Osteoblast (primary cell): Measurements from ENCODE around the gene MRPS22. TPM values are rescaled to one million over a fixed set of nuclear protein-coding genes. Genes with fewer than 3 reads are reported as not detected.

Experiments used
- DNase-seq: peaks from one replicate; pipeline ENCODE4 v3.0.0; 2011; ENCODE audit warnings: low spot score, mixed read lengths; ENCODE audit not compliant: insufficient read length; ENCODE audit errors: missing footprints
- H2AFZ ChIP-seq: 2 replicates; pipeline ENCODE4 v1.6.0; 2011; ENCODE audit warnings: mild to moderate bottlenecking, low read length
- H3K27ac ChIP-seq: 2 replicates; pipeline ENCODE4 v1.5.1; 2011; ENCODE audit warnings: mild to moderate bottlenecking, low read depth, low read length, moderate library complexity
- H3K27me3 ChIP-seq: 2 replicates; pipeline ENCODE4 v1.6.0; 2012; ENCODE audit warnings: mild to moderate bottlenecking, control low read depth, inconsistent platforms, low read length, moderate library complexity; ENCODE audit not compliant: insufficient read depth
- H3K36me3 ChIP-seq: 2 replicates; pipeline ENCODE4 v1.5.1; 2011; ENCODE audit warnings: mild to moderate bottlenecking, low read length, control low read depth, moderate library complexity; ENCODE audit not compliant: insufficient read depth
- H3K4me1 ChIP-seq: 2 replicates; pipeline ENCODE4 v1.5.1; 2011; ENCODE audit warnings: mild to moderate bottlenecking, low read length, control low read depth, moderate library complexity; ENCODE audit not compliant: insufficient read depth
- H3K4me2 ChIP-seq: 2 replicates; pipeline ENCODE4 v1.6.0; 2011; ENCODE audit warnings: mild to moderate bottlenecking, low read length; ENCODE audit not compliant: insufficient read depth
- H3K4me3 ChIP-seq: fragments of 200-600 bp; sonication (generic); 3 replicates; pipeline ENCODE4 v1.5.1; 2012; ENCODE audit warnings: mild to moderate bottlenecking, low read length, inconsistent platforms; ENCODE audit not compliant: insufficient read depth
- H3K79me2 ChIP-seq: 2 replicates; pipeline ENCODE4 v1.6.0; 2012; ENCODE audit warnings: mild to moderate bottlenecking, low read length, control low read depth, inconsistent platforms; ENCODE audit not compliant: insufficient read depth
- H3K9me3 ChIP-seq: 2 replicates; pipeline ENCODE4 v1.5.1; 2011; ENCODE audit warnings: low read depth, low read length, control low read depth
- H4K20me1 ChIP-seq: 2 replicates; pipeline ENCODE4 v1.6.0; 2012; ENCODE audit warnings: mild to moderate bottlenecking, low read length, control low read depth; ENCODE audit not compliant: insufficient read depth
- CTCF ChIP-seq: IDR thresholded peaks from 2 replicates; pipeline ENCODE4 v1.5.1; 2011; ENCODE audit warnings: mild to moderate bottlenecking, low read depth, low read length, moderate library complexity; ENCODE audit errors: extremely low read depth
- total RNA-seq: library from RNA; depleted of rRNA; stranded (reverse); fragments of >200 nt; gene quantifications from 2 replicates; pipeline ENCODE4 v1.2.3, GENCODE V29; 2012

MRPS22 gene
- total RNA-seq, 1 donor = 65.1 TPM

GRCh38 chr3:139358841-139359562 is 15.2 kb downstream of the MRPS22 start:
- no peaks in the 10 kb centered on the region for H3K9me3 ChIP-seq
- no peak overlapping the region for H3K4me2 ChIP-seq
- no peaks in the 10 kb centered on the region for H3K27me3 ChIP-seq
- H3K27ac ChIP-seq = no peak overlapping the region
- peaks cover 98% of the 10 kb centered on the region for H3K36me3 ChIP-seq
- peaks cover 12% of the 10 kb centered on the region for H3K79me2 ChIP-seq
- no peak for DNase-seq
- H2AFZ ChIP-seq = no peak overlapping the region
- no peaks in the 10 kb centered on the region for H3K4me1 ChIP-seq
- no peak for TF ChIP-seq CTCF
- H3K4me3 ChIP-seq = no peak overlapping the region
- H4K20me1 ChIP-seq = peaks cover 7% of the 10 kb centered on the region

GRCh38 chr3:139361276-139361675 is 17.5 kb downstream of the MRPS22 start:
- Histone ChIP-seq H3K27ac (no peak overlapping the region), H2AFZ (no peak overlapping the region), H3K36me3 (peaks cover 96% of the 10 kb centered on the region), H4K20me1 (peaks cover 7% of the 10 kb centered on the region), H3K9me3 (no peaks in the 10 kb centered on the region), H3K4me1 (no peaks in the 10 kb centered on the region), H3K4me3 (no peak overlapping the region), H3K27me3 (no peaks in the 10 kb centered on the region), H3K79me2 (peaks cover 30% of the 10 kb centered on the region), H3K4me2 (no peak overlapping the region)
- DNase-seq = no peak
- no peak for TF ChIP-seq CTCF

GRCh38 chr3:139364549-139364948 is 20.7 kb downstream of the MRPS22 start:
- peaks cover 46% of the 10 kb centered on the region for H3K79me2 ChIP-seq
- H3K9me3 ChIP-seq = no peaks in the 10 kb centered on the region
- peaks cover 96% of the 10 kb centered on the region for H3K36me3 ChIP-seq
- DNase-seq = no peak
- no peaks in the 10 kb centered on the region for H3K4me1 ChIP-seq
- no peak overlapping the region for H3K4me2 ChIP-seq
- no peak overlapping the region for H3K27ac ChIP-seq
- peaks cover 7% of the 10 kb centered on the region for H4K20me1 ChIP-seq
- H3K4me3 ChIP-seq = no peak overlapping the region
- TF ChIP-seq CTCF = no peak
- no peak overlapping the region for H2AFZ ChIP-seq
- no peaks in the 10 kb centered on the region for H3K27me3 ChIP-seq

- peaks cover 95% of the 10 kb centered on the region for H3K36me3 ChIP-seq
- peaks cover 32% of the 10 kb centered on the region for H4K20me1 ChIP-seq
- H3K27ac ChIP-seq = no peak overlapping the region
- no peaks in the 10 kb centered on the region for H3K27me3 ChIP-seq
- no peak for DNase-seq
- TF ChIP-seq CTCF = no peak
- no peak overlapping the region for H2AFZ ChIP-seq
- H3K4me2 ChIP-seq = no peak overlapping the region
- peaks cover 37% of the 10 kb centered on the region for H3K79me2 ChIP-seq
- no peak overlapping the region for H3K4me3 ChIP-seq
- H3K4me1 ChIP-seq = no peaks in the 10 kb centered on the region
- H3K9me3 ChIP-seq = no peaks in the 10 kb centered on the region
Measured at GRCh38 chr3:139374099-139374498, 30.3 kb downstream of the MRPS22 start.
